Lower lobe of right lung (tissue), 2 donors: Measurements from ENCODE around the gene HDX. TPM values are rescaled to one million over a fixed set of nuclear protein-coding genes. Genes with fewer than 3 reads are reported as not detected.

Source experiments
- ATAC-seq, 2 donors: fragments of 200-7000 bp; cut with Tn5 transposase; one replicate each; pipeline ENCODE4 v1.9.1; 2020 to 2022; ENCODE audit warnings: mild to moderate bottlenecking in 2 of 2, moderate library complexity in 2 of 2
- DNase-seq: peaks from one replicate; pipeline ENCODE4 v3.0.0-alpha.2; 2020
- H3K27ac ChIP-seq: fragments of 200-600 bp; one replicate; pipeline ENCODE4 v1.8.0; 2022
- H3K27me3 ChIP-seq: fragments of 200-600 bp; one replicate; pipeline ENCODE4 v1.8.0; 2022; ENCODE audit warnings: low read depth
- H3K36me3 ChIP-seq: fragments of 200-600 bp; one replicate; pipeline ENCODE4 v1.8.0; 2022; ENCODE audit warnings: mild to moderate bottlenecking
- H3K4me1 ChIP-seq: fragments of 200-600 bp; one replicate; pipeline ENCODE4 v1.8.0; 2022
- H3K4me3 ChIP-seq: fragments of 200-600 bp; one replicate; pipeline ENCODE4 v1.8.0; 2022; ENCODE audit warnings: mild to moderate bottlenecking
- H3K9me3 ChIP-seq: fragments of 200-600 bp; one replicate; pipeline ENCODE4 v1.8.0; 2022
- CTCF ChIP-seq: fragments of 200-600 bp; IDR thresholded peaks from one replicate; pipeline ENCODE4 v1.8.0; 2022; ENCODE audit warnings: antibody characterized with exemption, mild to moderate bottlenecking
- intact Hi-C: fragments of 100-400 bp; cut with DNase I; formaldehyde crosslinking; loops from one replicate; pipeline ENCODE4 v1.11.0; 2022
- total RNA-seq: library from RNA; stranded (reverse); fragmentation: NEBNext Ultra II Directional; extraction: Animal tissue kit (Norgen Biotek cat#: 25700); gene quantifications from one replicate; pipeline ENCODE4 v1.2.1, GENCODE V29; 2021
- donor health status: DM: no; HTN: yes; CAD: no; lungs with severe emphysema.

HDX gene
- total RNA-seq, 1 donor from 2014 or later = 3.2 TPM

- Histone ChIP-seq H3K36me3 (no peaks in the 10 kb centered on the region), H3K27ac (no peak overlapping the region), H3K4me3 (no peak overlapping the region), H3K9me3 (no peaks in the 10 kb centered on the region), H3K4me1 (no peaks in the 10 kb centered on the region), H3K27me3 (no peaks in the 10 kb centered on the region)
- no peak for TF ChIP-seq CTCF
- intact Hi-C loops = no loop called here
- ATAC-seq (no peak), DNase-seq (no peak)
Measured at GRCh38 chrX:84362184-84362838, 139.9 kb downstream of the HDX start.

GRCh38 chrX:84358271-84358670, 144.0 kb downstream of the HDX start:
- Histone ChIP-seq H3K9me3 (no peaks in the 10 kb centered on the region), H3K27ac (no peak overlapping the region), H3K4me1 (no peaks in the 10 kb centered on the region), H3K36me3 (no peaks in the 10 kb centered on the region), H3K4me3 (no peak overlapping the region), H3K27me3 (no peaks in the 10 kb centered on the region)
- ATAC-seq (no peak), DNase-seq (no peak)
- intact Hi-C loops = no loop called here
- no peak for TF ChIP-seq CTCF

- Histone ChIP-seq H3K36me3 (no peaks in the 10 kb centered on the region), H3K4me3 (no peak overlapping the region), H3K9me3 (no peaks in the 10 kb centered on the region), H3K27me3 (no peaks in the 10 kb centered on the region), H3K27ac (no peak overlapping the region), H3K4me1 (no peaks in the 10 kb centered on the region)
- DNase-seq (no peak), ATAC-seq (no peak)
- intact Hi-C loops = no loop called here
- TF ChIP-seq CTCF = no peak
Measured at GRCh38 chrX:84357296-84357695, 145.0 kb downstream of the HDX start.

GRCh38 chrX:84340968-84341367, 161.3 kb downstream of the HDX start:
- Histone ChIP-seq H3K4me3 (no peak overlapping the region), H3K4me1 (no peaks in the 10 kb centered on the region), H3K27ac (no peak overlapping the region), H3K9me3 (no peaks in the 10 kb centered on the region), H3K27me3 (no peaks in the 10 kb centered on the region), H3K36me3 (no peaks in the 10 kb centered on the region)
- ATAC-seq = no peak
- DNase-seq = no peak
- no peak for TF ChIP-seq CTCF
- intact Hi-C loops = no loop called here

- no peaks in the 10 kb centered on the region for H3K27me3 ChIP-seq
- no peak overlapping the region for H3K4me3 ChIP-seq
- peak in 1 of 2 donors; percentile 59 for ATAC-seq
- peak; percentile 51 for TF ChIP-seq CTCF
- H3K36me3 ChIP-seq = no peaks in the 10 kb centered on the region
- no peak overlapping the region for H3K27ac ChIP-seq
- no peaks in the 10 kb centered on the region for H3K9me3 ChIP-seq
- intact Hi-C loops = no loop called here
- no peaks in the 10 kb centered on the region for H3K4me1 ChIP-seq
- no peak for DNase-seq
Measured at GRCh38 chrX:84339507-84340364, 162.5 kb downstream of the HDX start.
